KMS-11 (cell line): ENCODE data around the gene TMEM130.

Experiments
- H2AFZ ChIP-seq: fragments of 200-600 bp; sonication (generic); 2 replicates; pipeline ENCODE4 v1.6.1; 2016; ENCODE audit warnings: antibody characterized with exemption, mixed run types, low read depth
- H3K27ac ChIP-seq: fragments of 200-600 bp; sonication (generic); 2 replicates; pipeline ENCODE4 v1.6.1; 2016; ENCODE audit warnings: mild to moderate bottlenecking, mixed run types
- H3K27me3 ChIP-seq: fragments of 200-600 bp; sonication (generic); 2 replicates; pipeline ENCODE4 v1.6.1; 2017; ENCODE audit warnings: mild to moderate bottlenecking, low read depth, mixed run types, moderate library complexity; ENCODE audit not compliant: insufficient read depth
- H3K36me3 ChIP-seq: fragments of 200-600 bp; sonication (generic); 2 replicates; pipeline ENCODE4 v1.6.1; 2017; ENCODE audit warnings: mild to moderate bottlenecking, mixed run types; ENCODE audit not compliant: insufficient read depth
- H3K4me1 ChIP-seq: fragments of 200-600 bp; sonication (generic); 2 replicates; pipeline ENCODE4 v1.6.1; 2016; ENCODE audit warnings: mild to moderate bottlenecking, low read depth, mixed run types; ENCODE audit not compliant: poor library complexity, severe bottlenecking
- H3K4me2 ChIP-seq: fragments of 200-600 bp; sonication (generic); 2 replicates; pipeline ENCODE4 v1.7.0; 2016; ENCODE audit warnings: mild to moderate bottlenecking, mixed run types
- H3K4me3 ChIP-seq: fragments of 200-600 bp; sonication (generic); IDR thresholded peaks from 2 replicates; pipeline ENCODE4 v1.6.1; 2017; ENCODE audit warnings: low read depth, low read length, mixed read lengths; ENCODE audit not compliant: insufficient read depth
- H3K79me2 ChIP-seq: fragments of 200-600 bp; sonication (generic); 2 replicates; pipeline ENCODE4 v1.6.1; 2016; ENCODE audit warnings: low read depth, mixed run types; ENCODE audit not compliant: insufficient read depth
- H3K9ac ChIP-seq: fragments of 200-600 bp; sonication (generic); 2 replicates; pipeline ENCODE4 v1.6.1; 2016; ENCODE audit warnings: mild to moderate bottlenecking, mixed run types
- H4K20me1 ChIP-seq: fragments of 200-600 bp; sonication (generic); 2 replicates; pipeline ENCODE4 v1.6.1; 2016; ENCODE audit warnings: mild to moderate bottlenecking, mixed run types; ENCODE audit not compliant: insufficient read depth
- CTCF ChIP-seq: fragments of 200-600 bp; sonication (generic); conservative IDR thresholded peaks from 2 replicates; pipeline ENCODE4 v1.6.1; 2017; ENCODE audit warnings: low read depth, mild to moderate bottlenecking, antibody characterized with exemption, low read length, moderate library complexity, mixed read lengths

Gene TMEM130

GRCh38 chr7:98808751-98809460 lies 60.9 kb downstream of the TMEM130 start:
- no peaks in the 10 kb centered on the region for H3K36me3 ChIP-seq
- no peaks in the 10 kb centered on the region for H3K27me3 ChIP-seq
- no peaks in the 10 kb centered on the region for H3K4me1 ChIP-seq
- no peak for TF ChIP-seq CTCF
- no peak overlapping the region for H3K4me3 ChIP-seq
- no peak overlapping the region for H3K4me2 ChIP-seq
- H3K9ac ChIP-seq: no peak overlapping the region
- no peak overlapping the region for H2AFZ ChIP-seq
- H3K79me2 ChIP-seq: no peaks in the 10 kb centered on the region
- no peak overlapping the region for H3K27ac ChIP-seq
- no peaks in the 10 kb centered on the region for H4K20me1 ChIP-seq

- Histone ChIP-seq H3K9ac (no peak overlapping the region), H3K4me3 (no peak overlapping the region), H3K27ac (no peak overlapping the region), H4K20me1 (no peaks in the 10 kb centered on the region), H3K79me2 (no peaks in the 10 kb centered on the region), H3K4me2 (no peak overlapping the region), H3K36me3 (no peaks in the 10 kb centered on the region), H2AFZ (no peak overlapping the region), H3K27me3 (no peaks in the 10 kb centered on the region), H3K4me1 (no peaks in the 10 kb centered on the region)
- TF ChIP-seq CTCF: no peak
Observed at GRCh38 chr7:98807068-98808048, 62.5 kb downstream of the TMEM130 start.

GRCh38 chr7:98805956-98806838 lies 63.6 kb downstream of the TMEM130 start:
- Histone ChIP-seq H4K20me1 (no peaks in the 10 kb centered on the region), H3K4me3 (no peak overlapping the region), H3K27ac (no peak overlapping the region), H3K9ac (no peak overlapping the region), H3K27me3 (no peaks in the 10 kb centered on the region), H3K4me1 (no peaks in the 10 kb centered on the region), H3K36me3 (no peaks in the 10 kb centered on the region), H2AFZ (no peak overlapping the region), H3K79me2 (no peaks in the 10 kb centered on the region), H3K4me2 (no peak overlapping the region)
- no peak for TF ChIP-seq CTCF

GRCh38 chr7:98802781-98803110 lies 67.1 kb downstream of the TMEM130 start:
- no peak for TF ChIP-seq CTCF
- no peak overlapping the region for H3K4me2 ChIP-seq

More at GRCh38 chr7:98802781-98803110, 67.1 kb downstream of the TMEM130 start:
- Histone ChIP-seq H3K79me2 (no peaks in the 10 kb centered on the region), H3K27ac (no peak overlapping the region), H3K36me3 (no peaks in the 10 kb centered on the region), H3K9ac (no peak overlapping the region), H3K4me1 (no peaks in the 10 kb centered on the region), H3K27me3 (no peaks in the 10 kb centered on the region), H2AFZ (no peak overlapping the region), H3K4me3 (no peak overlapping the region), H4K20me1 (no peaks in the 10 kb centered on the region)
